Testis (tissue), 2 donors: Measurements from ENCODE around the gene IGFBP2.

Experiments
- CTCF ChIP-seq, 3 experiments: fragments of 450-650 bp in 2 of 3; fragments of 200-600 bp in 1 of 3; sonication (generic) in 1 of 3; IDR thresholded peaks; one replicate each; pipeline ENCODE4 v1.5.1; 2016 to 2019; ENCODE audit warnings: antibody characterized with exemption in 3 of 3, mild to moderate bottlenecking in 2 of 3, moderate library complexity in 1 of 3
- POLR2A ChIP-seq: fragments of 450-650 bp; IDR thresholded peaks from one replicate; pipeline ENCODE4 v1.6.1; 2017; ENCODE audit warnings: antibody characterized with exemption, mild to moderate bottlenecking, moderate library complexity

- no peak for TF ChIP-seq CTCF (IDR thresholded peaks at IDR 0.05)
- TF ChIP-seq POLR2A: no peak
These were observed 43.4 kb upstream of the IGFBP2 start for GRCh38 chr2:216589791-216590190.
